ENCODE results near the gene PLA2G7. TPM values are rescaled to one million over a fixed set of nuclear protein-coding genes. Genes with fewer than 3 reads are reported as not detected.

Gene PLA2G7
- total and polyA plus RNA-seq, 12 donors = 0.91 to 25.8 (median 4.3) TPM

DNA sequence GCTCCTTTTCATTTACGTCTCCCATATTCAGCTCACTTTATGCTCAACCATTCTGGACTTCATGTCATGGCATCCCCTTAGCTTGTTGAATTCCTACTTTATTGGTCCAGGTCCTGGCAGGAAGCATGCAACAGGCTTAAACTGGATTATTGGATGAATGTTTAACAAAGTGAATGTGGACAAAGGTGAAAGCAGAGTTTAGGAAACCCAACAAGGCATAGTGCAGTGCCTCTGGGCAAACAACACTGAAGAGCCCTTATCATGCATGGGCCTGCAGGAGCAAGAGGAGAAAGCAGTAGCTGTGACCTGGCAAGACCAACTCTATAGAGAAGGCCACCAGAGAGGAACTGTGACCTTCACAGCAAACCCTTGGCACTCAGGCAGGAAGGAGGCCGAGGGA lies 6.3 kb upstream of the PLA2G7 start:
- Histone ChIP-seq H3K9me3 (replicated peaks in 1 of 3) (no peaks in the 10 kb centered on the region), H3K4me1 (replicated peaks in 1 of 2) (no peaks in the 10 kb centered on the region), H3K36me3 (replicated peaks in 1 of 2) (no peaks in the 10 kb centered on the region), H3K27ac (no peak overlapping the region), H3K27me3 (no peaks in the 10 kb centered on the region), H3K4me3 (no peak overlapping the region)
- 59 to 92% (median 86%) methylated on average over 2 of the region's 2 CpGs for WGBS, 4 donors
- no peak for DNase-seq
- TF ChIP-seq POLR2A (IDR thresholded peaks at IDR 0.05) = no peak
- TF ChIP-seq, protein P1, sequence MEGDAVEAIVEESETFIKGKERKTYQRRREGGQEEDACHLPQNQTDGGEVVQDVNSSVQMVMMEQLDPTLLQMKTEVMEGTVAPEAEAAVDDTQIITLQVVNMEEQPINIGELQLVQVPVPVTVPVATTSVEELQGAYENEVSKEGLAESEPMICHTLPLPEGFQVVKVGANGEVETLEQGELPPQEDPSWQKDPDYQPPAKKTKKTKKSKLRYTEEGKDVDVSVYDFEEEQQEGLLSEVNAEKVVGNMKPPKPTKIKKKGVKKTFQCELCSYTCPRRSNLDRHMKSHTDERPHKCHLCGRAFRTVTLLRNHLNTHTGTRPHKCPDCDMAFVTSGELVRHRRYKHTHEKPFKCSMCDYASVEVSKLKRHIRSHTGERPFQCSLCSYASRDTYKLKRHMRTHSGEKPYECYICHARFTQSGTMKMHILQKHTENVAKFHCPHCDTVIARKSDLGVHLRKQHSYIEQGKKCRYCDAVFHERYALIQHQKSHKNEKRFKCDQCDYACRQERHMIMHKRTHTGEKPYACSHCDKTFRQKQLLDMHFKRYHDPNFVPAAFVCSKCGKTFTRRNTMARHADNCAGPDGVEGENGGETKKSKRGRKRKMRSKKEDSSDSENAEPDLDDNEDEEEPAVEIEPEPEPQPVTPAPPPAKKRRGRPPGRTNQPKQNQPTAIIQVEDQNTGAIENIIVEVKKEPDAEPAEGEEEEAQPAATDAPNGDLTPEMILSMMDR (IDR thresholded peaks at IDR 0.05) = no peak
- intact Hi-C loops (cut with DNase I) = no loop called here

DNA sequence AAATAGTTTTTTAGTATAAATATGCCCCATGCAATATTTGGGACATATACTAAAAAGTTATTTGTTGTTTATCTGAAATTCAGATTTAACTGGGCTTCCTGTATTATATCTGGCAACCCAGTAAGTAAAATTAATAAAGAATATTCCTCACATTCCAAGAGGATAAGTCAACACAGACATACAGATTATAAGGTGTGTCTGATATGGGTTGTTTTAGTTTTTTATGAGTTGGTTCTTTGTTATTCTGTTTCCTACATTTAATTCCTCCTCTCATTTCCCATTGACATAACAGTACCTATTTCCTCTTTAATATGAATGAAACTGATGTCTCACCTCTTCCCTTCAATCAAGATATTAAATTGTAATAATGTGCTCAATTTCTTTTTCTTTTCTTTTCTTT lies 1.7 kb upstream of the PLA2G7 start:
- no peak overlapping the region for H3K27ac ChIP-seq
- H3K36me3 ChIP-seq (replicated peaks in 1 of 2) = no peaks in the 10 kb centered on the region
- intact Hi-C loops (cut with DNase I) = no loop called here
- H3K4me3 ChIP-seq = no peak overlapping the region
- TF ChIP-seq, protein P1 (IDR thresholded peaks at IDR 0.05) = no peak
- TF ChIP-seq POLR2A (IDR thresholded peaks at IDR 0.05) = no peak
- peaks cover 0 to 11% of the 10 kb centered on the region in 2 donors for H3K4me1 ChIP-seq (replicated peaks in 1 of 2)
- no peak for DNase-seq
- H3K9me3 ChIP-seq (replicated peaks in 1 of 3) = no peaks in the 10 kb centered on the region
- peaks cover 5% of the 10 kb centered on the region for H3K27me3 ChIP-seq

DNA sequence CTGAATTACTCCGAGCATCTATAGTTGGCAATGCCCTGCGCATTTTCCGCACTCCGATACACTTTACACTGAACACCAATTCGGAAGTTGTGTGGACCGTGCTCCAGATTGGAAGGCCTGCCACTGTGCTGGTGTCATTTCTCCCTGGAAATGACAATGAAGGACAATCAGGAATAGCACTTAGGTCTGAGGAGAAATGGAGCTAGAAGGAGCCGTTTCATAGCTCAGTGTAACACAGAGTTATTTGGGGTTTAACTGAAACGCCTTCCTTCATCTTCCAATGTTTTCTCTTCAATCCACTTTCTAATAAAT lies 501 bp upstream of the PLA2G7 start:
- H3K9me3 ChIP-seq (replicated peaks in 1 of 3) = no peaks in the 10 kb centered on the region
- H3K4me1 ChIP-seq (replicated peaks in 1 of 2) = peaks cover 0 to 11% of the 10 kb centered on the region in 2 donors
- H3K4me3 ChIP-seq = peak overlapping the region in 2 of 4 donors; percentile 42 to 67
- intact Hi-C loops (cut with DNase I) = no loop called here
- no peak for DNase-seq
- H3K27ac ChIP-seq = no peak overlapping the region
- peaks cover 5% of the 10 kb centered on the region for H3K27me3 ChIP-seq
- H3K36me3 ChIP-seq (replicated peaks in 1 of 2) = no peaks in the 10 kb centered on the region
- WGBS, 4 donors = 28 to 42% (median 36%) methylated on average over 8 of the region's 8 CpGs
- TF ChIP-seq, protein P1 (IDR thresholded peaks at IDR 0.05) = no peak
- no peak for TF ChIP-seq POLR2A (IDR thresholded peaks at IDR 0.05)

DNA sequence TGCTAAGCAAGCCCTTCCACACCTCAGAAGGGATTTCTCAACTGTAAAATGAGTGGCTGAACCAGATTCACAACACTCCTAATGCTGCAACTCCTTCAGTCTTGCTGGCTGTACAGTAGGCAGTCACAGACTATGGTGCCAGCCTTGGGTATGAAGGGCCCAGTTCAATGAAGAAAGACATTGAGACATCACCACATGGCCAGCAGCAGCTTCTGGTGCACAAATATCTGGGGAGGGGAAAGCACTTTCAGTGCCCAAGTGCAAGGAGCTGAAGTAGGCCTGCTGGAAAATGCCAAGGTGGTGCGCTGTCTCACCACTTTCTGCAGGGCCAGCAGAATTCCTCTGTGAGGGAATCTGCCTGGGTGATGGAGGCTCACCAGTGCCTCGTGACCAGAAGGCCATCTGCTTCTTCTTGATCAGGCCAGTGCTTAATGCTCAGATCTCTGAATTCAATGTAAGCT lies 1.8 kb downstream of the PLA2G7 start:
- intact Hi-C loops (cut with DNase I) = no loop called here
- H3K27me3 ChIP-seq = peaks cover 5% of the 10 kb centered on the region
- no peaks in the 10 kb centered on the region for H3K9me3 ChIP-seq (replicated peaks in 1 of 3)
- no peak overlapping the region for H3K27ac ChIP-seq
- no peak for DNase-seq
- TF ChIP-seq, protein P1 (IDR thresholded peaks at IDR 0.05) = no peak
- TF ChIP-seq POLR2A (IDR thresholded peaks at IDR 0.05) = no peak
- H3K4me1 ChIP-seq (replicated peaks in 1 of 2) = peaks cover 0 to 11% of the 10 kb centered on the region in 2 donors
- H3K36me3 ChIP-seq (replicated peaks in 1 of 2) = no peaks in the 10 kb centered on the region
- 84 to 100% (median 87%) methylated on average over 1 to 2 of the region's 2 CpGs for WGBS, 4 donors
- no peak overlapping the region for H3K4me3 ChIP-seq
